ENCODE data around the gene DUOXA2. TPM values are rescaled to one million over a fixed set of nuclear protein-coding genes. Genes with fewer than 3 reads are reported as not detected.
A peak's percentile ranks its signal among the peaks of the same experiment; 100 is the strongest.
"Not testable (repeated sequence)": the region's sequence is repeated elsewhere in the genome, so short reads cannot be mapped to it uniquely, and the experiment has no call there.

The DUOXA2 gene
- total RNA-seq, 1 donor from 2014 or later: not detected

GRCh38 chr15:45118131-45118588 is 4.0 kb downstream of the DUOXA2 start:
- peak; percentile 95 for DNase-seq

- DNase-seq: no peak
Observed at GRCh38 chr15:45118996-45119395, 4.9 kb downstream of the DUOXA2 start.

GRCh38 chr15:45120081-45120972 is 6.2 kb downstream of the DUOXA2 start:
- no peak for DNase-seq

- DNase-seq: no peak
Observed at GRCh38 chr15:45121020-45121419, 6.9 kb downstream of the DUOXA2 start.

- peak; percentile 57 for DNase-seq
Observed at GRCh38 chr15:45121706-45122417, 7.7 kb downstream of the DUOXA2 start.

GRCh38 chr15:45122719-45123118 is 8.6 kb downstream of the DUOXA2 start:
- no peak for DNase-seq

DNA sequence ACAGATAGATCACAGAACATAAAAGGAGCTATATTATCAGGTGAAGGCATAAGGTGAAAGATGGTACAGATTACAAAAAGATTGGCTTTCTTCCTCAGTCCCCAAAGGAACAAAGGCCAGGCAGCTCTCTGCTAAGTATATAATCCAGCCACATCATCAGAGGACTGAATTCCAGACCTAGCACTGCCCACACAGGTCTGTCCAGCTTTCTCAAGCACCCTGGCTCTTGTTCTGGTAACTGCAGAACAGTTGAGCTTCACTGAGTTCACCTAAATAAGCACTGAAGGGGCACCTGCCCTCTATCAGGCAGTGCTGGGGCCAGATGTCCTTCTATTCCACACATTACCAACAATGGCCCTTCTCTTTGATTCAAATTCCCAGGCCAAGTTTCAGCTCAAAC is 9.3 kb downstream of the DUOXA2 start:
- DNase-seq: no peak

- peak; percentile 63 for DNase-seq
Observed at GRCh38 chr15:45126535-45127158, 12.5 kb downstream of the DUOXA2 start.

GRCh38 chr15:45128971-45129639 is 15.0 kb downstream of the DUOXA2 start:
- DNase-seq: no peak

DNA sequence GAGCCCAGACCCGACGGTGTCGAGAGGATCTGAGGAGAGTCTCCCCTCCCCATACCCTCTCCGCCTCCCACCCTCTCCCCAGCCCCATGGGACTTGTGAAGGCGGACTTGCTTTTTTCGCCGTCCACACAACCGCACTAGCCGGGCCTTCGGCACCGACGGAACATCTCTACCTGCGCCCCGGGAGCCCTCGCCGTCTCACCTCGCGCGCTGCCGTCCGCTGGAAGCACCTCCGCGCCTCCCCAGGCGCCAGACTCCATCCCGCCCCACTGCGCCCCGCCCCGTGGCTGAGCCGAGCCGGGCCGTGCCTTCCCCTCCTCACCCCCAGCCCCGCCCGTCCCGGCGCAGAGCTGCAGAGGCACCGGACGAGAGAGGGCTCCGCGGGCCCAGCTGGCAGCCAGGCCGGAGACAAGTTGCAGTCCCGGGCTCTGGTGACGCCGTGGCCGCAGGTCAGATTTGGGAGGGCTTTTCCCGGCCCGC is 15.6 kb downstream of the DUOXA2 start, which contains the start of the genes DUOX1 and DUOXA1:
Gene DUOX1, plus strand, starts transcription at position 344 of the 479 bp plus-strand sequence. CDS start 1,973 bp downstream, outside the sequence.
Gene DUOXA1, minus strand, starts transcription at position 229 of the 479 bp plus-strand sequence. CDS start 6,865 bp downstream, outside the sequence.
- no peak for DNase-seq

DNA sequence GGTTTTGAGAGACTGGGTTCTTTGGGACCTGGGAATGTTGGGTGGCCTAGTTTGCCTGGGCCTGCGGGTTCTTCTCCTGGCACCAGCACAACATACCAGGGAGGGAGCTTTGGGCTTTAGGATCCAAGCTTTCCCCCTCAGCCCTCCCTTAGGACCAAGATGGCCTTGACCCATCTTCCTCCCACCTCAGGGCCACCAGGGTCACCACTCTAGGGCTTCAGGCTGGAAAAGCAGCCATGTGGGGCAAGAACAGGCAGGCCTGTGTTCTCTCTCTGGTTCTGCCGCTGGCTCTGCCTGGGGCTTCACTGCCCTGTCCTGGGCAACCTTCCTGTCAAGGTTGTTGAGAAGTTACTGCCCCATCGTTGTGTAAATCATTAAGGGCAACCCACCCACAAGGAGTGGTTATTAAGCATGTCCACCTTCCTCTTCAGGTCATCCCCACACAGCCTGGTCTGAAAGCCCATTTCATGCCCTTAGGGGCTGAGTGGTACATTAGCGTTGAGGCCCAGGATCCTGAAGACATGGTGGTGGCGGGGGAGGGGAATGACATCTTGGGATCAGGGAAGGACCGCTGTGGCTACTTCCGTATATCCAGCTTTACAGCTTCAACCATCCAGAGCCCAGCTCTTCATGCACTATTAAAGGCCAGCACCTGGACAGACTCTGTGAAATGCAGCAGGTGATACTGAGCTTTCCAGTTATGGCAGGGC is 16.3 kb downstream of the DUOXA2 start:
- no peak for DNase-seq

DNA sequence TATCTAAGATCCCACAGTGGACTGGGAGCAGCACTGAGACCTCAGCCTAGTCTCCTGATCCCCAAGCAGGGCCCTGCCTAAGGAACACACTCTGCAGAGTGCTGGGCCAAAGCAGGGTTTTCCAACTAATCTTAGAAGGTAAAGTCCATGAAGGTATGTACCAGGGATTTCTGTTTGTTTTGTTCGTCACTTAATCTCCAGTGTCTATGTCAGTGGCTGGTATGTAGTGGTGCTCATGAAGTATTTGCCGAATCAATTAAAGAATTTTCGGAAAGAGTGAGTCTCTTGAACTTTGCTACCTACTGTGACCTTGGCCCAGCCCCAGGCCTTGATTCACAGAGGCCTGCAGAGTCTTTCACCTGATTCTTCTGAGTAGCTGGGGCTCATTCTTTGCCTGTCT is 17.4 kb downstream of the DUOXA2 start:
- no peak for DNase-seq

- no peak for DNase-seq
Observed at GRCh38 chr15:45132844-45133560, 18.9 kb downstream of the DUOXA2 start.

GRCh38 chr15:45133561-45133920 is 19.4 kb downstream of the DUOXA2 start:
- no peak for DNase-seq

DNA sequence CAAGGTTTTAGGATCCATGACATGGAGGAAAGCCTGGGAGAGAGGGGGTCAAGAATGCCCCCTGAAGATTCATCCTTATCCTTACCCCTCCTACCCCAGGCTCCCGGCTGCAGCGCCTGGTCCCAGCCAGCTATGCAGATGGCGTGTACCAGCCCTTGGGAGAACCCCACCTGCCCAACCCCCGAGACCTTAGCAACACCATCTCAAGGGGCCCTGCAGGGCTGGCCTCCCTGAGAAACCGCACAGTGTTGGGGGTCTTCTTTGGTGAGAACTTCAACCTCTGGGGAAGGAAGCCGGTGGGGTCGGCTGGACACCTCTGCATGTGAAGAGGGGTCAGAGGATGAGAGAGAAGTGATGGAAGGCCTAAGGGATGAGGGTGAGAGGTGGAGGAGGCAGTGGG is 19.9 kb downstream of the DUOXA2 start:
- DNase-seq: no peak

DNA sequence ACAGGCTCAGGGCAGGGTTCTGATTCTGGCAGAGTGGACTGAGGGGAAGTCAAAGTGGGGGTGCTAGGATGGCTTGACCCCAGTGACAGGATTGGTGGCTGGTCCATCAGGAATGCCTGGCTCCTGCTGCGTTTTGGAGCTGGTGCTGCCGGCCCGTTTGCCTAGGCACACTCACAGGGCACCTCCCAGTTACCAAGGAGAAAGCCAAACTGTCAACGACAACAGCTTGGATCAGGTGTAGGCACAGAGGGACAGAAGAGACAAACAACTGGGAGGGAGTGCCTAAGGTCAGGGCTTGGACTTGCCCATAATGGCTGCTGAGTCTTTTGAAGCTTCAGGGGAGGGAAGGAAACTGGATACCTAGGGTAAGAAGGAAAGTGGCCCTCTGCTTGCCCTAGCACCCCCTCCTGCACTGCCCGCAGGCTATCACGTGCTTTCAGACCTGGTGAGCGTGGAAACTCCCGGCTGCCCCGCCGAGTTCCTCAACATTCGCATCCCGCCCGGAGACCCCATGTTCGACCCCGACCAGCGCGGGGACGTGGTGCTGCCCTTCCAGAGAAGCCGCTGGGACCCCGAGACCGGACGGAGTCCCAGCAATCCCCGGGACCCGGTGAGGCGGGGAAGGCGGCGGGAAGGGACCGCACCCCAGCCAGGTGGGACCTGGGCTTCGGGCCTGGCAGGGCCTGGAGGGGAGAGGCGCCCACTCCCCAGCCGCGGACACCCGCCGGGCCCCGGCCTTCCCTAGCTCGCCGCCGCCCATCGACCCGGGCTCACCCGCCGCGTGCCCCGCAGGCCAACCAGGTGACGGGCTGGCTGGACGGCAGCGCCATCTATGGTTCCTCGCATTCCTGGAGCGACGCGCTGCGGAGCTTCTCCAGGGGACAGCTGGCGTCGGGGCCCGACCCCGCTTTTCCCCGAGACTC is 20.8 kb downstream of the DUOXA2 start:
- DNase-seq: no peak

- DNase-seq: not testable (repeated sequence)
Observed at GRCh38 chr15:45135705-45136377, 21.7 kb downstream of the DUOXA2 start.

DNA sequence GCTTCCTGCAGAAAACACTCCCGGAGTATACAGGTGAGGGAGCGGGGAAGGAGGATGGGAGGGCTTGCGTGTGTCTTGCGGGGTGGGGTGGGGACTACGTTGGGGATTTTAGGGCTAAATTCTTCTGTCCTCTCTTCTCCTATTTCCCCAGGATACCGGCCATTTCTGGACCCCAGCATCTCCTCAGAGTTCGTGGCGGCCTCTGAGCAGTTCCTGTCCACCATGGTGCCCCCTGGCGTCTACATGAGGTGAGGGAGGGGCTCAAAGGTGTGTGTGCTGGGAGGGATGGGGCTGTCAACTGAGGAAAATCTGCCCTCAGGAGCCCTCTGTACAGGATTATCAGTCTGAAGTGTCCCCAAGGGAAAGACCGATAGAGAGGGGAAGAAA is 22.2 kb downstream of the DUOXA2 start:
- DNase-seq: no peak

DNA sequence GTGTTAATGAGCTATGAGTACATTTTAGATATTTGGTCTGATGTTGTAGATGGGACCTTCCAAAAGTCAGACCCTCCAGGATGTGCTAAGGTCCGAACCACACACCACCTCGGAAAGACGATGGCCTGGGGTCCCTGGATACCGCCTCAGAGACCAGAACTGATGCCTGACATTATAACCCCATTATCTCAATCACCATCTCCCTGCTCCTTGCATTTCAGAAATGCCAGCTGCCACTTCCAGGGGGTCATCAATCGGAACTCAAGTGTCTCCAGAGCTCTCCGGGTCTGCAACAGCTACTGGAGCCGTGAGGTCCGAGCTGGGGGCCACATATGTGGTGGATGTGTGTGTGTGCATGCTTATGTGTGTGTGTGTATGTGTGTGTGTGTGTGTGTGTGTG is 23.6 kb downstream of the DUOXA2 start:
- no peak for DNase-seq
